BJ (cell line): ENCODE data around the gene MFSD11. TPM values are rescaled to one million over a fixed set of nuclear protein-coding genes. Genes with fewer than 3 reads are reported as not detected.

Source experiments
- CTCF ChIA-PET: fragments of 350-600 bp; formaldehyde crosslinking; extraction: SDS; loops from one replicate; lab custom pipeline; 2021; ENCODE audit warnings: antibody characterized with exemption, inconsistent platforms; lab: Yijun Ruan, JAX
- POLR2A ChIA-PET: fragments of 300-600 bp; sonication (Branson Sonifier 250); formaldehyde crosslinking; extraction: SDS; loops from one replicate; lab custom pipeline; 2021; ENCODE audit warnings: antibody characterized with exemption; lab: Charles Lee
- DNase-seq: peaks from one replicate; pipeline ENCODE4 v3.0.0-alpha.2; 2011; ENCODE audit warnings: low read depth
- H3K27me3 ChIP-seq: 2 replicates; pipeline ENCODE4 v1.6.0; 2011; ENCODE audit warnings: low read length; ENCODE audit not compliant: control insufficient read depth, insufficient read depth
- H3K36me3 ChIP-seq: 2 replicates; pipeline ENCODE4 v1.5.1; 2011; ENCODE audit warnings: low read length; ENCODE audit not compliant: control insufficient read depth, insufficient read depth
- H3K4me3 ChIP-seq: 2 replicates; pipeline ENCODE4 v1.5.1; 2011; ENCODE audit warnings: low read depth, mild to moderate bottlenecking, control low read depth, low read length
- polyA plus RNA-seq: library from polyadenylated mRNA; depleted of rRNA; stranded (reverse); fragments of >200 nt; gene quantifications from 2 replicates; pipeline ENCODE4 v1.2.3, GENCODE V29; 2011
- TF ChIP-seq, protein P1 (sequence below): IDR thresholded peaks from 2 replicates; pipeline ENCODE4 v1.5.1; 2011; ENCODE audit warnings: low read depth, mild to moderate bottlenecking, control low read depth, inconsistent platforms, low read length, moderate library complexity; ENCODE audit not compliant: insufficient read depth

Gene MFSD11
- polyA plus RNA-seq, 1 experiment: 18.6 TPM

GRCh38 chr17:76820039-76820438 lies 82.1 kb downstream of the MFSD11 start:
- Histone ChIP-seq H3K27me3 (peaks cover 5% of the 10 kb centered on the region), H3K4me3 (no peak overlapping the region), H3K36me3 (no peaks in the 10 kb centered on the region)
- TF ChIP-seq, protein P1, sequence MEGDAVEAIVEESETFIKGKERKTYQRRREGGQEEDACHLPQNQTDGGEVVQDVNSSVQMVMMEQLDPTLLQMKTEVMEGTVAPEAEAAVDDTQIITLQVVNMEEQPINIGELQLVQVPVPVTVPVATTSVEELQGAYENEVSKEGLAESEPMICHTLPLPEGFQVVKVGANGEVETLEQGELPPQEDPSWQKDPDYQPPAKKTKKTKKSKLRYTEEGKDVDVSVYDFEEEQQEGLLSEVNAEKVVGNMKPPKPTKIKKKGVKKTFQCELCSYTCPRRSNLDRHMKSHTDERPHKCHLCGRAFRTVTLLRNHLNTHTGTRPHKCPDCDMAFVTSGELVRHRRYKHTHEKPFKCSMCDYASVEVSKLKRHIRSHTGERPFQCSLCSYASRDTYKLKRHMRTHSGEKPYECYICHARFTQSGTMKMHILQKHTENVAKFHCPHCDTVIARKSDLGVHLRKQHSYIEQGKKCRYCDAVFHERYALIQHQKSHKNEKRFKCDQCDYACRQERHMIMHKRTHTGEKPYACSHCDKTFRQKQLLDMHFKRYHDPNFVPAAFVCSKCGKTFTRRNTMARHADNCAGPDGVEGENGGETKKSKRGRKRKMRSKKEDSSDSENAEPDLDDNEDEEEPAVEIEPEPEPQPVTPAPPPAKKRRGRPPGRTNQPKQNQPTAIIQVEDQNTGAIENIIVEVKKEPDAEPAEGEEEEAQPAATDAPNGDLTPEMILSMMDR: no peak
- POLR2A ChIA-PET: no interaction called here
- DNase-seq: no peak
- CTCF ChIA-PET: interaction anchor here (0.9 kb wide), 1 partner anchor 236 kb away, joined by 4 read pairs; no protein-coding TSS in a partner anchor

GRCh38 chr17:76820561-76820960 lies 82.6 kb downstream of the MFSD11 start:
- CTCF ChIA-PET: interaction anchor here (0.9 kb wide), 1 partner anchor 236 kb away, joined by 4 read pairs; no protein-coding TSS in a partner anchor

DNA sequence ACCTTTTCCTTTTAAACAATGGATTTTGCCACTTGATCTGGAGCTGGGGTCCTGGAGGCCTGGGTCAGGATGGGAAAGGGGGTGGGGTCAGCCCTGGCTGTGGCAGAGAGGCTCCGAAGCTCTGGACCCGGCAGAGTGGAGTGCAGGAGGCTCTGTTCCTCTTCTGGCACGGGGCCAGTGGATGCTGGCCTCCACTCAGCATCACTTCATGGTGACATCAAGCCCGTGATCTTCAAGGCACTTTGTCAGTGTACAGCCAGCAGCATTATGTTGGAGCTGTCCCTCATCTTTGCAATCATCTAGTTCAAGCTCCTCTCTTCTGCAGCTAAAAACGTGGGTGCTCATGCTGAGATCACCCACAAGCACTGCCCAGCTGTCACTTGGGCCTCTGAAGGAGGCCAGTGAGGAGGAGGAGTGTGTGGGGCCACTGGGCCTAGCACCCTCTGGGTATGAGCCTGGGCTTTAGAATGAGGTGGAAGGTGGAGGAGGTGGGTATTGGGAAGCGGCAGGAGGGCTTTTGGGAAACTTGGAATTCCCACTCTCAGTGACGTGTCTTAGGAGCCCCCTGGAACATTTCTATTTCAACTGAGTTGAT lies 84.4 kb downstream of the MFSD11 start:
- H3K4me3 ChIP-seq: no peak overlapping the region
- TF ChIP-seq, protein P1: no peak
- no peak for DNase-seq
- ChIA-PET POLR2A (no interaction called here), CTCF (interaction anchor here (0.7 to 0.8 kb wide), 2 partner anchors 28 to 234 kb away, joined by 3 to 4 read pairs; no protein-coding TSS in a partner anchor)
- H3K36me3 ChIP-seq: no peaks in the 10 kb centered on the region
- peaks cover 5% of the 10 kb centered on the region for H3K27me3 ChIP-seq

More at GRCh38 chr17:76820561-76820960, 82.6 kb downstream of the MFSD11 start:
- POLR2A ChIA-PET: no interaction called here
- H3K36me3 ChIP-seq: no peaks in the 10 kb centered on the region
- TF ChIP-seq, protein P1: no peak
- H3K4me3 ChIP-seq: no peak overlapping the region
- peaks cover 5% of the 10 kb centered on the region for H3K27me3 ChIP-seq
- no peak for DNase-seq

DNA sequence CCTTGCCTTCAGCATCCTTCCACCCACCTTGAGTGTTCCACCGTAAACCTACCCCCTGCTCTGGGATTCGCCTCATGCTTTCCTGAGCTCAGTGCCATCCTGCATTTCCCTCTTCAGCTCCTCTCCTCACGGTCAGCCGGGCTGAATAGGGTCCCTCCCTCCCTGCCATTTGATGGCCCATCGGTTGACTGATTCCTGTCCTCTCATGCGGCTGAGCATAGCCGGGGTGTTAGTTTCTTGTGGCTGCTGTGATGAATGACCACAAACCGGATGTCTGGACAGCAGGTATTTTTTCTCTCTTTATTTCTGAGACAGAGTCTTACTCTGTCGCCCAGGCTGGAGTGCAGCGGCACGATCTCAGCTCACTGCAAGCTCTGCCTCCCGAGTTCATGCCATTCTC lies 86.2 kb downstream of the MFSD11 start:
- ChIA-PET POLR2A (no interaction called here), CTCF (interaction anchor here (0.6 to 1.0 kb wide), 3 partner anchors 9 to 87 kb away, joined by 3 read pairs; partner anchors contain the start of gene SRSF2)
- Histone ChIP-seq H3K27me3 (peaks cover 3% of the 10 kb centered on the region; the same call in 1 of the 2 replicates), H3K36me3 (no peaks in the 10 kb centered on the region), H3K4me3 (no peak overlapping the region)
- no peak for DNase-seq
- TF ChIP-seq, protein P1: no peak

DNA sequence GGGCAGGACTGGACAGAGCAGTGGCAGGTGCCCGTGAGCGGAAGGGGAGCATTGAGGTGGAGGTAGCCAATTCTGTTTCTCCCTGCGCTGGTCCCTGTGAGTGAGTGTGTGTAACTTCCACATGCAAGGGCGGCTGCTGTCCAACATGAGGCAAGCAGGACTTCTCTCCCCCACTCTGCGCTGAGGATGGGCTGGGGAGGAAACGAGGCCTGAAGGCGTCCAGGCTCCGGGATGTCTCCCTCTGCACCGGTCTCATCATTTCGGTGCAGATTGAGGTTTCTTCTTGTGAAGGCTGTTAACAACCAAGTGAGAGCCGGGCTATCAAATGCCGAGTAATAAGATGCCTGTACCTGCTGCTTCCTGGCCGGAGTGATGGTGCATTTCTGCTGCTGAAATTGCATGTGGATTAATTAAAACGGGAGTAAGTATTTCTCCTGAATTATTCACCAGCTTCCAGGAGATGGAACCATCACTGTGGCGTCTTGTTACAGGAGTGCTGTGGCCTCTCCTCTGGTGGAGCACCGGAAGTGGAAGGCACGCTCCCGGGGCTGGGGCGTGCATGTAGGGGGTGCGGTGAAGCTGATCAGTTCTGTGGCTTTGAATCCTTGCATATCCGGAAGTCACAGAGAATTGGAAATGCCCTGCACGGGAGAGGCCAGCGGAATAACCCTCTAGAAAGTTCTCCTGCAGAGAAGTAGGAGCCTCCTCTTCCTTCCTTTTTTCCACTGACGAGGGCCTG lies 88.6 kb downstream of the MFSD11 start:
- TF ChIP-seq, protein P1: no peak
- ChIA-PET POLR2A (no interaction called here), CTCF (interaction anchor here (1.0 to 1.1 kb wide), 2 partner anchors 10 to 41 kb away, joined by 3 to 4 read pairs; no protein-coding TSS in a partner anchor)

More for the DNA sequence above, 88.6 kb downstream of the MFSD11 start:
- H3K36me3 ChIP-seq: no peaks in the 10 kb centered on the region
- DNase-seq: no peak
- no peaks in the 10 kb centered on the region for H3K27me3 ChIP-seq
- H3K4me3 ChIP-seq: no peak overlapping the region
